GM19468 (cell line): ENCODE results near the gene ARL15.
"Not testable (repeated sequence)": the region's sequence is repeated elsewhere in the genome, so short reads cannot be mapped to it uniquely, and the experiment has no call there.

Experiments
- ATAC-seq: cut with Tn5 transposase; IDR thresholded peaks from one replicate; pipeline ENCODE4 v1.9.1; 2021; ENCODE audit warnings: mild to moderate bottlenecking, moderate library complexity, moderate number of reproducible peaks; ENCODE audit not compliant: unreplicated experiment; ENCODE audit errors: extremely low read depth

Gene ARL15

DNA sequence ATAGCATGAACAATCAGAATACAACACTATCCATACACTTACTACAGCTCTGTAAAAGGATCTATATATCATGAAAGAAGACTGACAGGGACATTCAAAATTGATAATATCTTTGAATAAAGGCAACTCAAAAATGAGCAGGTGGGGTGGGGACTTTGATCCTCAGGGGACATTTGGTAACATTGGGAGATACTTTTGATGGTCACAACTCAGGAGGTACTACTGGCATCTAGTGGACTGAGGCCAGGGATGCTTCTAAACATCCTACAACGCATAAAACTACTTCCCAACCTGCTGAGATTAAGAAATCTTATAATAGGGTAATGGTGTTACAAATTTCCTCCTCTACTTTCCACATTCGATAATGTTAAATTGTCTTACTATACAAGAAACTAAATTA, 243.9 kb downstream of the ARL15 start:
- ATAC-seq: no peak

DNA sequence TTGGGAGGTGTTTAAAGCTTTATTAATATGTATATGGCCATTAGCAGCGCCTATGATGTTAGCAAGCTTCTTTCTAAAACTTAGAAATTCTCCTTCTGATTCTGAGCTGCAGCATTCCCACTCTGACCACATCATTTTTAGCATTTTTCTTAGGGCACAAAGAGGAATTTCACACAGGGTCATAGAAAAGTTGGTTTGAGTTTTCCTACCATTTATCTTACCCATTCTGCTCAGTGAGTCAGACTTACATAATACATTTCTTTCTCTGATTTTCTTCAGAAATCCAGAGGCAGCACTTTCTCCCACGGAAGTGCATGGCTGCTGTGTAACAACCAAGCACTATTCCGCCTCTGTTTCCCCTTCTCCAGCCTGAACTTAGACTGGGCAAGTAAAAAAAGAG, 246.6 kb downstream of the ARL15 start:
- ATAC-seq: no peak

DNA sequence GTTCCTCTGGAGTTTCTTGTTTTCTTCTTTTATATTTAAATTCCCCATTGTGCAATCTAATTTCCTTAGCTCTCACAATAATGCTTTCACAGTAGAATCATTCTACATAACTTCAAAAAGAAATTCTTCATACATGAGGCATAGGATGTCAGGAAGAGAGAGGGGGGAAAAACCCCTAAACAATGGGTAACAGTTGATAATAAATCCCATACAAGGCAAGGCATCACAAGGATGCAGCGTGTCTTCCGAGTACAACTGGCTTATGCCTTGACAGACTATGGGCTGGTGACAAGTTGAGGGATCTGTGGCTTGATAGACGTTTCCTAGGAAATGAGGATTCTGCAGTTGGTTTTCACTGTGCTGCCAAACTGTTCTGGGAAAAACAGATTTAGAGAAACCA, 247.4 kb downstream of the ARL15 start:
- no peak for ATAC-seq

DNA sequence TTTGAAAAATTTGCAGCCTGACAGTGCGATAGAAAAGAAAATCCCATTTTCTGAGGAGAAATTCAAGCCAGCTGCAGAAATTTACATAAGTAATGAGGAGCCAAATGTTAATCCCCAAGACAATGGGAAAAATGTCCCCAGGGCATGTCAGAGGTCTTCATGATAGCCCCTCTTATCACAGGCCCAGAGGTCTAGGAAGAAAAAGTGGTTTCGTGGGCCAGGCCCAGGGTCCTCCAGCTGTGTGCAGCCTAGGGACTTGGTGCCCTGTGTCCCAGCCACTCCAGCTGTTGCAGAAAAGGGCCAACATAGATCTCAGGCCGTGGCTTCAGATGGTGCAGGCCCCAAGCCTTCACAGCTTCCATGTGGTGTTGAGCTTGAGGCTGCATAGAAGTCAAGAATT, 249.5 kb downstream of the ARL15 start:
- ATAC-seq: not testable (repeated sequence)

DNA sequence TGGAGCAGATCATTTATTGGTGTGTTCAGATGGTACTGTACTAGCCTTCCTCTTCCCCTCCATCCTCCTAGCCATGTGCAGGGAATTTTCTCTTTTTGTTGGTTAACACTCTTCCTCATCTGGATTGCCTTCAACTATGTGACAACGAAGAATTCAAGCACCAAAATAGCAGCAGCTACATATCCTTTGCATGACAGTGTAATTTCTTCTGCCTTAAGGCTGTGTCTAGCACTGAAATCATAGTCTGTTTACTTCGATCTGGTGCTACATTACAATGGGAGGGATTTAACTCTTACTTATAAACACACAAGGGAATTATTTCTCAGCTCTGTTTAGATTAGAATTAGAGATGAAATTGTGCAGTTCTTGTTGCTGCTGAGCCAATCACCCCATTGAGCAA, 260.4 kb downstream of the ARL15 start:
- no peak for ATAC-seq

DNA sequence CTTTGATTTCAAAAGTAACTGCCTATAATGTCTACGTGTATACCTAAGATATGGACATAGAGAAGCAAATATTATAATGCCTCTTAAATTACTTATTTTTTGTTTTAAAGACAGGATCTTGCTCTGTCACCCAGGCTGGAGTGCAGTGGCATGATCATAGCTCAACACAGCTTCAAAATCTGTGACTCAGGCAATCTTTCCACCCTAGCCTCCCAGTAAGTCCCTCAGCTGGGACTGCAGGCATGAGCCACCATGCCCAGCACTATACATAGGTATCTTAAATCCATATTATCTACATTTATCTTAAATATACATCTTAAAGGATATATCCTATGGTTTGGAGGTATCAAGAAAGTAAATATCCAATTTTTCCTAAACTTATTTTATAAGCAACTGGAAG, 261.2 kb downstream of the ARL15 start:
- no peak for ATAC-seq

DNA sequence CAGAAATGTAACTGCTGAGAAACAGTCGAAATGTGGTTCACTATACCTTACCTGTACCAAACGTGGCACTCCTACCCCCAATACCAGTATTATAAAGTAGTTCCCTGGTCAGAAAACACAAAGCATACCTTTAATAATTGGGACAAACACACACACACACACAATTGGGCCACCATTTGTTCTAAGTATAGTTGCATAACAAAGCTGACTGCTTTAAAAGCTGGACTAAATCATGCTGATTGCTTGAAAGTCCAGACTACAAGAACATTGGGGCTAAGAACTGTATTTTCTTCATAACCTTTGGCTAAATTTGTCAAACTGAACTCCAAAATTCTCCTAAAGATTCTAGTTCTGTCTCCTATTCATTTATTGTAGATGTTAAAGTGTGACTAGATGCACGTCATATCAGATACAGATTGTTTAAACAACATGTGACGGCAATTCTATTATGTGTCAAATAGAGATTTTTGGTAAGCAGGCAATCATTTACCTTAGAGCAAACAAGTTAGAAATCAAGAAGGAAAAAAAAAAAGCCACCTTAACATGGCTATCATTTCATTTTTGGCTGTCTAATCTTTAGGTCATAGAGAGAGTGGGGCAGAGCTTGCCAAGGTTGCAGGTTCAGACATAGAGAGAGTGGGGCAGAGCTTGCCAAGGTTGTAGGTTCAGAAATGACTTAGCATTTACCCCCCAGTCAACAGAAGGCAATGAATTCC, 265.1 kb downstream of the ARL15 start:
- ATAC-seq: no peak

DNA sequence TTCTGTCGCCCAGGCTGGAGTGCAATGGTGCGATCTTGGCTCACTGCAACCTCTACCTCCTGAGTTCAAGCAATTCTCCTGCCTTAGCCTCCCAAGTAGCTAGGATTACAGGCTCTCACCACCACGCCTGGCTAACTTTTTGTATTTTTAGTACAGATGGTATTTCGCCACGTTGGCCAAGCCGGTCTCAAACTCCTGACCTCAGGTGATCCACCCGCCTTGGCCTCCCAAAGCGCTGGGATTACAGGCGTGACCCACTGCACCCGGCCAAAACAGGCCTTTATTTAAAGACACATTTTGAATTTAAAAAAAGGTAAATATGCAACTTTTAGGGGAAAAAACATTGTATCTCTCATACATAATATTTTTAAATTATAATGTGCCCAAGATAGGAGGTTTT, 266.1 kb downstream of the ARL15 start:
- not testable (repeated sequence) for ATAC-seq

DNA sequence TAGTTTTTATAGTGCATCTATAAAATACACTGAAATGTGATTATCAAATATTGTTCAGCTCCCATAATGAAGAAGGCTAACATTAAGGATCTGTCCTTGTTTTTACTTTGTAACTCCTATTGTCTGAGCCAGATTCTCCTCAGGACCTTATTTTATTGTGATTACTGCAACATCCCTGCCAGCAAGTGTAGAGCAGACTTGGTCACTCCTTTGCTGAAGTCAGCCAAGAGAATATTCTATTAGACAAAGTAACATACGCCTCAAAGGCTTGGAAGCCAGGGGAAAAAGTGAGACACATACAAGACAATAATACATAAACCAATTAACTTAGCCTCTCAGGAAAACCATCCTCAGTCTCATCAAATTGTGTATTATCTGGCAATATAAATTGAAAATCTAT, 269.6 kb downstream of the ARL15 start:
- no peak for ATAC-seq

DNA sequence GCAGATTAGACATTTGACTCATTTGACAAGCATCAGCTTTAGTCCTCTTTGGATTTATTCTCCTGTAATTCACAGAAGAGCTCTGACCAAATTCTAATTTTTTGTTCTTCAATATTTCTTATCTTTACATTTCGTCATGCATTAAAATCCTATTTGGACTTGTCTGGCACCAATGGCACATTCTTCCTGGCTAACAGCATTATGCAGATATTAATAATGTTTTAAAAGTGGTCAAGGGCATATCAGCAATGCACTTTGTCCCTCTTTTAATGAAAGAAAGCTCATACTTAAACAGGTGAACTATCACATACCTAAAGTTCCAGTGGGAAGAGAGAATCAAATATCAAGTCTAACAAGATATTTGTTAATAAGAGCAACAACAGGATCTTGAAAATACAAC, 270.4 kb downstream of the ARL15 start:
- ATAC-seq: no peak

DNA sequence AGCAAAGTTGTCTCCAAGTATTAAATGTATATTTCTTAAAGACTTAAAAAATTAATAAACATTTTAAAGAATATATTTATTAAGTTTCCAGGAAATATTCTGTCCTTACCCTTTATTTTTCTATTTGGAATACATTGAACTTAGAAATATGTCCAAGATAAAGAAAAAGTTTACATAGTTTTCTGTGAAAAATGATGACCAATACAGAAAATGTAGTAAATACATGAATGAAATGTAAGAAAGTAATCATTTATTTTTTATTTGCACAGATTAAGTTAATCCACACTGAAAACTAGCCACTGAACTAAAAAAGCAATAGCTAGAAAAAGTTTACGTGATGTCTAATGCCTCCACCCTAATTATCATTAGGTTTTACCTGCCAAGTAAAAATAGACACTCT, 273.2 kb downstream of the ARL15 start:
- ATAC-seq: no peak

DNA sequence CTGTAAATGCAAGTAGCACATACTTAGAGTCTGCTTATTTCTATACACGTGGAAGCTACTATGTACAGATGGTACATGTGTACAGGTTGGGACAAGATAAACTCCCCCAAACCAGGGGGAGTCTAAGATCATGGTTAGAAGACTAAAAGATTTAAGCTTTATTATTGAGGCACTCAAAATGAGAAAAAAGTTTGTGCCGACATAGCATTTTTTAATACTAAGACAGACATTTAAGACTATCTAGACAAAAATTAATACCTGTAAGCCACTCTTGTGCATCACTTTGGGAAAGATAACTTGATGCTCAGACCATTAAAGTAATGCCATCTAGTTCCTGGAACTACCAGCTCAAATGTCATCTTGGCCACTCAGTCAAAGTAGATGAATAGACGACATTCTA, 279.4 kb downstream of the ARL15 start:
- no peak for ATAC-seq

DNA sequence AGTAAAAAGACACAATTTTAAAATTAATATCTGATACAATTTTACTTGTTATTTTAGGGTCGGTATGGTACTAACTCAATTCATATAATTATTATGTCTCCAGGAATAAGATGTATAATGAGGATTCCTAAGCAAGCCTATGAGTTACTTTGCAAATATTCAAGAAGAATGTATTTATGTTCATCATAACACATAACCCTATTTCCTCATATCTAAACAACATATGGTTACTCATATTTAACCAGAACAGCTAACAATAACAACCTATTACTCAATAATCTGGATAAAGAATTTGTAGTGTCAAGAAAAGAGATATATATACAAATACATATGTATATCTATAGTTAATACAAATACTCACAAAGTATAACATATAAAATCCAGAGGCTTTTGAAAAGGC, 285.9 kb downstream of the ARL15 start:
- ATAC-seq: no peak

DNA sequence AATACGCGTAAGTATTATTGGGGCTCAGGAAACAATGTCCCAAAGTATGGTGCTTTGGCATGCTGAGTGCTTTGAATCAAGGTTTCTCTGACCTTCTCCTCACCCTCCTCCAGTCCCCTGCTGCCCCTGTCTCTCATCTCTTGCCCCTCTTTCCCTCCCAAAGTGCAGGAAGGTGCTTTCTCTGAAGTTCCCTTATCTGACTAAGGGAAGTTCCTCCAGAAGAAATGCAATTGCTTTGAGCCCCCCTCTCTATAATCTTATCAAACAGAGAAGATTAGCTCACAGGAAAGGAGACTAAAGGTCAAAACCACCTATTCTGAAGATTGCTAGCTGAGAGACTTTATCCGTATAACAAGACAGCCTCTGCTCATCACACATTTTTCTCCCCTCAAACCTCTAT, 288.1 kb downstream of the ARL15 start:
- no peak for ATAC-seq

DNA sequence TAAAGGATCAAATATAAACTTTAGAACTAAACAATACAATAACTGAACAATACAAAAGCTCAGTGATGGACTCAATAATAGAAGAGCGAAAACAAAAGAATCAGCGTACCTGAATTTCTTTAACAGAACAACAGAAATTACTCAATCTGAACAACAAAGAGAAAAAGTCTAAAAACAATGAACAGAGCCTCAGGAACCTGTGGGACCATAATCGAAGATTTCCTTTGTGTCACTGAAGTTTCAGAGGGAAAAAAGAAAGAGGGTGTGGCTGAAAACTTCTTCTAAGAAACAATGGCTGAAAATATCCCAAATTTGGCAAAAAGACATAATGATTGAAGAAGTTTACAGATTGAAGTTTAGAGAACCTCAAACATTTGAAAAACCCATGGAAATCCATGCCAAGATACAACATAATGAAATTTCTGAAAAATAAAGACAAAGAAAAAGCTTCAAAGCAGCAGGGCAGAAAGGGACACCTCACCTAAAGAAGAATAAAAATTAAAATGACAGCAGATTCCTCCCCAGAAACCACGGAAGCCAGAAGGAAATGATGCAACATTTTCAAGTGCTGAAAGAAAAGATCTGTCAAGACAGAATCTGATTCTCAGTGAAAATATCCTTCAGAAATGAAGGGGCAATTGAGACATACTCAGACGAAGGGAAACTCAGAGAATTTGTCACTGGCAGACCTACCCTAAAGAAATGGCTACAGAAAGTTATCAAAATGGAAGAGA, 288.8 kb downstream of the ARL15 start:
- ATAC-seq: no peak

DNA sequence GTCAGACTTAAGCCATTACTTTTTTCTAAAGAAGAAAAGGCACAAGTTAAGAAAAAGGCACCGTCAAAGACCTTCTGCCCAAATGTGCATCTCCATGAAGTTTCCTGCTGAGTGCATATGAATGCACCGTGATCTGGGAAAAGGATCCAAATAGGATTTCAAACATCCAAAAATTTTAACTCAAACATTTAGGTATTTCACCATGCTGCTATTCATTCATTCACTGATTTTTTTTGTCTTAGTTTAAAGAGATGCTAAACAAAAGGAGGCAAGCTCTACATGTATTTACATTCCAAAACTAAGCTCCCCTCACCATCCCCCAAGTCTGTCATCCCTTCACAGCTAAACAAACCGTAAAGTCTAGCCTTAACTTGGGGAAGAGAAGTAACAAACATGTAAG, 291.9 kb downstream of the ARL15 start:
- no peak for ATAC-seq

DNA sequence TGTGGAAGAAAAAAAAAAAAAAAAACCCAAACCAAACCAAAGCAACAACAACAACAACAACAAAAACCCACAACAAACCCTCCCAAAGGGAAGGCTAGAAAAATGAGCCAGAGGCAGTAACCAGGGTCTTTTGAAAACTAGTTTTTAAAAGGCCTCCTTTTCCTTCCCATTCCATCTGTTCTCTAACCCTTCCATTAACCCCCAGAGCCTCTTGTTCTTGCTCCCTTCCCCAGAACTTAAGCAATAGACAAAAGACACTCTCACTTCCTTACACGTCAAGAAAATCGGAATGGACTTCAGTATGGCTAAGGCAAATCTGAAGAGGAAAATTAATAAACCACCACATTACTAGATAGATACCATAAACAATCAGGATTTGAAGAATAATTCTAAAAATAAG, 292.8 kb downstream of the ARL15 start:
- ATAC-seq: no peak

DNA sequence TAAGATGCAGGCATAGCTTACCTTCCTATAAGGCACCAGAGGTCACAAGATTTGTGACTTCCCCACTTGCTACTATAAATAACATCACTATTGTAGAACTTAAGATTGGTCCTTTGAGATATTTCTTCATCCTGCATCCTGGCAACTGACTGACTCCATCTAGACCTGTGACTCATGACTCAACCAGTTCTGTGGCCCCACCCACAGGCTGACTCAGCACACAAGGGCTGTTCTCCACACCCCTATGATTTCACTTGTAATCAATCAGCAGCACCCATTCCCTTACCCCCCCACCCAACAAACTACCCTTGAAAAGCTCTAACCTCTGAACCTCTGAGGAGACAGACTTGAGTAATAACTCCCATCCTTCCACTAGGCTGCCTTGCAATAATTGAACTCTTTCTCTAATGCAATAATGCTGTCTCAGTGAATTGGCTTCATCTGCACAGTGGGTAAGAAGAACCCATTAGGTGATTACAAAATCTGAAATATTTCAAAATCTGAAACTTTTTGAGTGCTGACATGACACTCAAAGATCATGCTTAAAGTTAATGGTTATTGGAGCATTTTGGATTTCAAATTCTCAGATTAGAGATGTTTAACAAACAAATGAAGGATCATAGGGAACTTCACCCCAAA, 296.7 kb downstream of the ARL15 start:
- no peak for ATAC-seq

DNA sequence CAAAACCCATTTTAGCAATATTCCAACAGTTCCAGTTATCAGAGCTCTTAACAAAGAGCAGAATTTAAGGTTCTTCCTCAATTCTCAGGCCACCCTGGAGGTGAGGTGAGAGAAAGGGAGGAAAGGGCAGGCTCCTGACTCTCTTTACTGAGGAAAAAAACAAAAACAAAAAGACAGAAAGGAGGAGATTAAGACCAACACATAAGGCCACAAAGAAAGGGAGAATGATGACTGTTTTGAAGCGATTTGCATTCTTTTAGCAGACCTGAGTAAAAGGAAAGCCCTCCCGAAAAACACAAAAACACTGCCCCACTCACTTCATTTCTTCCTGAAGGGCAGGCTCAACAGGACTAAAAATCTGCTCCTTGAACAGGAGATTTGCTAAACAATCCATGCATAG, 300.5 kb downstream of the ARL15 start:
- ATAC-seq: no peak

DNA sequence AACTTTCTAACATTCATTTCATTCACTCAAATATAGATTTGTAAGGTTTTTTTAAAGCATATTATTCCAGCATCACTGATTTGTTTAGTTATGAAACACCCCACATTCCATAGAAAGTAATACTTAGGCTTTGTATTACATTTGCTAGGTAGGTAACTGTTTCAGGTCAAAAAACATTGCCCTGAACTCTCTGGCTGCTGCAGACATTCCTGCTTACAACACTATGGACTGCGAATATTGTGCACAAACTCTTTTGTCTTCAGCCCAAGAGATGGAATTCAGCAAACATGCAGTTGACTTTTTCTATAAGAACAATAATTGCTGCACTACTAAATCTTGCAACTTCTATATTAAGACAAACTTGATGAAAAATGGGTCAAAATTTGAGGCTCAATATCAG, 301.0 kb downstream of the ARL15 start:
- no peak for ATAC-seq
